Heart left ventricle (tissue), 13 donors: ENCODE data around the gene STRBP.

Experiments
- POLR2A ChIP-seq, 2 donors: fragments of 450-650 bp; IDR thresholded peaks; one replicate each; pipeline ENCODE4 v1.6.1; 2017; ENCODE audit warnings: antibody characterized with exemption in 2 of 2, mild to moderate bottlenecking in 2 of 2, moderate library complexity in 2 of 2
- TF ChIP-seq, protein P1 (sequence below), 12 donors: fragments of 200-600 bp; sonication (generic) in 4 of 12; IDR thresholded peaks; one replicate each; pipeline versions ENCODE4 v1.5.0 to v1.8.0; 2018 to 2022; ENCODE audit warnings: antibody characterized with exemption in 12 of 12, mild to moderate bottlenecking in 5 of 12
- donor health status: ischemic (EF 13 %, LVEDD 7.1; RV severe dilation, severe dysfunction).
- donor health status: DM: no; HTN: yes; CAD: no.
- donor health status: DM: no; HTN: no; CAD: no.
- donor health status: ischemic (EF 25% LVEDD 6.9; RV normal size, moderate dysfunction).
- donor health status: ischemic (EF 25% LVEDD 5.7; RV mildly dilated, moderate dysfunction).
- donor health status: ischemic (EF 35%, LVEDD 5.7; RV mildly dilated, moderate dysfunction).
- donor health status: nonischemic (EF 11% LVEDD 7.7; RV severe dilation, severe dysfunction).
- donor health status: DM: yes; HTN: yes; CAD: no.
- donor health status: PGD.
- donor health status: ischemic (EF 29% LVEDD 5.4; RV normal size, mild dysfunction).
- donor health status: nonischemic (EF 23%, LVEDD 6.1; RV moderate dilation, normal function).

DNA sequence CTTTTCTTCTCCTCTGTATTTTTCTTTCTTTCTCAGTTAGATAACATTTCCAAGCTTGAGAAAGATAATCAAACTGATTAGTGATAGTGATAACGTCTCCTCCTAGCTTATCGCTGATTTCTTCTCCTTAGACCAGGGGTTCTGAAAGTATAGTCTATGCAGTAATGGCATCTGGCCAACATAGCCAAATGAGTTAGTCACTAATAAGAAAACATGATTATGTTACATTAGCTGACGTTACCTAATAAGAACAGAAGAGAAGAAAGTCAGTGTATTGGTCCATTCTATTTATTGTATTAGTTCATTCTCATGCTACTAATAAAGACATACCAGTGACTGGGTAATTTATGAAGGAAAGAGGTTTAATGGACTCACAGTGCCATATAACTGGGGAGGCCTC, 111.2 kb downstream of the STRBP start:
- TF ChIP-seq, protein P1, sequence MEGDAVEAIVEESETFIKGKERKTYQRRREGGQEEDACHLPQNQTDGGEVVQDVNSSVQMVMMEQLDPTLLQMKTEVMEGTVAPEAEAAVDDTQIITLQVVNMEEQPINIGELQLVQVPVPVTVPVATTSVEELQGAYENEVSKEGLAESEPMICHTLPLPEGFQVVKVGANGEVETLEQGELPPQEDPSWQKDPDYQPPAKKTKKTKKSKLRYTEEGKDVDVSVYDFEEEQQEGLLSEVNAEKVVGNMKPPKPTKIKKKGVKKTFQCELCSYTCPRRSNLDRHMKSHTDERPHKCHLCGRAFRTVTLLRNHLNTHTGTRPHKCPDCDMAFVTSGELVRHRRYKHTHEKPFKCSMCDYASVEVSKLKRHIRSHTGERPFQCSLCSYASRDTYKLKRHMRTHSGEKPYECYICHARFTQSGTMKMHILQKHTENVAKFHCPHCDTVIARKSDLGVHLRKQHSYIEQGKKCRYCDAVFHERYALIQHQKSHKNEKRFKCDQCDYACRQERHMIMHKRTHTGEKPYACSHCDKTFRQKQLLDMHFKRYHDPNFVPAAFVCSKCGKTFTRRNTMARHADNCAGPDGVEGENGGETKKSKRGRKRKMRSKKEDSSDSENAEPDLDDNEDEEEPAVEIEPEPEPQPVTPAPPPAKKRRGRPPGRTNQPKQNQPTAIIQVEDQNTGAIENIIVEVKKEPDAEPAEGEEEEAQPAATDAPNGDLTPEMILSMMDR (IDR thresholded peaks at IDR 0.05) = no peak
- TF ChIP-seq POLR2A (IDR thresholded peaks at IDR 0.05) = no peak
